ENCODE results near the gene TTC39B. TPM values are rescaled to one million over a fixed set of nuclear protein-coding genes. Genes with fewer than 3 reads are reported as not detected.

The TTC39B gene
- total RNA-seq, 2 experiments from 2014 or later, result 30.3 to 31.7 TPM

- POLR2A ChIA-PET, result interaction anchor here (0.6 kb wide), 1 partner anchor 594 kb away, joined by 4 read pairs; no protein-coding TSS in a partner anchor
- Mint-ChIP-seq H3K4me3 (no peak overlapping the region), H3K9me3 (no peaks in the 10 kb centered on the region), H3K36me3 (no peaks in the 10 kb centered on the region), H3K4me1 (ENCODE audit: low read depth) (peaks cover 2% of the 10 kb centered on the region), H3K27ac (no peak overlapping the region), H3K27me3 (no peaks in the 10 kb centered on the region)
- intact Hi-C loops (cut with micrococcal nuclease), result no loop called here
- CTCF ChIA-PET, result interaction anchor here (1.4 to 1.8 kb wide), 4 partner anchors 10 to 28 kb away, joined by 3 to 7 read pairs (median 5); no protein-coding TSS in a partner anchor
- no peak for DNase-seq
These were observed 192.0 kb downstream of the TTC39B start for GRCh38 chr9:15115041-15115440.

Other genes starting within 250 kb of the TTC39B start
- gene SNAPC3, start 115.7 kb upstream of the TTC39B start, total RNA-seq, result 10 to 100 TPM; 31.2 to 35.1 TPM
- gene PSIP1, start 203.8 kb upstream of the TTC39B start, total RNA-seq, result 100 to 1,000 TPM; 132 to 134 TPM
- gene CCDC171, start 245.8 kb upstream of the TTC39B start, total RNA-seq, result 1 to 10 TPM; 2.5 to 2.7 TPM

Measured in activated CD4-positive, alpha-beta memory T cell treated with anti-CD3 and anti-CD28 coated beads for 36 hours (primary cell).